Pancreas (tissue), 10 donors: ENCODE measurements around the gene SENP7. TPM values are rescaled to one million over a fixed set of nuclear protein-coding genes. Genes with fewer than 3 reads are reported as not detected.

Experiments
- ATAC-seq, 4 donors: fragments of 200-7000 bp; cut with Tn5 transposase; one replicate each; pipeline versions ENCODE4 v1.8.0 to v1.9.1; 2020; ENCODE audit warnings: mild to moderate bottlenecking in 4 of 4, moderate library complexity in 4 of 4
- DNase-seq, 6 donors: peaks; one replicate each; pipeline ENCODE4 v3.0.0-alpha.2; 2020
- FAIRE-seq: peaks from 2 replicates; lab custom pipeline; 2012; peaks lifted over from hg19 to GRCh38; lab: Jason Lieb, UNC
- H3K27ac ChIP-seq, 4 donors: fragments of 200-600 bp; sonication (generic); 1 replicate in 3 of 4; 2 replicates in 1 of 4; pipeline versions ENCODE4 v1.5.0 to v1.8.0; 2020
- H3K27me3 ChIP-seq, 4 donors: fragments of 200-600 bp; one replicate each; pipeline ENCODE4 v1.8.0; 2021
- H3K36me3 ChIP-seq, 3 donors: fragments of 200-600 bp; sonication (generic) in 1 of 3; one replicate each; pipeline versions ENCODE4 v1.5.0 to v1.8.0; 2020 to 2021
- H3K4me1 ChIP-seq, 3 donors: fragments of 200-600 bp; one replicate each; pipeline ENCODE4 v1.8.0; 2021
- H3K4me3 ChIP-seq, 4 donors: fragments of 200-600 bp; sonication (generic) in 2 of 4; one replicate each; pipeline versions ENCODE4 v1.5.0 to v1.8.0; 2020 to 2021
- H3K9me3 ChIP-seq, 4 donors: fragments of 200-600 bp; one replicate each; pipeline ENCODE4 v1.8.0; 2021
- WGBS, 2 donors: extraction: QIAGEN DNeasy Blood & Tissue Kit; methylation state at CpG; one replicate each; pipeline ENCODE4 v1.1.7; 2013; 5-methylcytosine and 5-hydroxymethylcytosine counted together
- intact Hi-C, 3 donors: fragments of 100-400 bp; cut with DNase I; formaldehyde crosslinking; loops; one replicate each; pipeline versions ENCODE4 v1.11.1 to v1.14.2; 2022
- polyA plus RNA-seq, 2 donors: library from polyadenylated mRNA; stranded (reverse); fragments of 200-250 nt; gene quantifications; one replicate each; pipeline ENCODE4 v1.2.3, GENCODE V29; 2013
- total RNA-seq, 6 donors: library from RNA; stranded (reverse); fragmentation: NEBNext Ultra II Directional in 4 of 6; extraction: Animal tissue kit (Norgen Biotek cat#: 25700) in 4 of 6; gene quantifications; one replicate each; pipeline versions ENCODE4 v1.2.1 to v1.2.4, GENCODE V29; 2021 to 2023
- TF ChIP-seq, protein P1 (sequence below), 4 donors: fragments of 200-600 bp; sonication (generic) in 3 of 4; IDR thresholded peaks; one replicate each; pipeline versions ENCODE4 v1.5.0 to v1.8.0; 2021; ENCODE audit warnings: antibody characterized with exemption in 4 of 4
- donor health status: healthy with polysubstance abuse.
- donor health status: DM: no; HTN: no; CAD: no; lungs with moderate emphysema.
- donor health status: DM: no; HTN: no; CAD: no.
- donor health status: control.
- donor health status: control.
- donor health status: Bipolar disorder and iron deficiency.
- donor health status: DM: yes; HTN: yes; CAD: no.
- donor health status: DM: no; HTN: no; CAD: no.
- donor health status: DM: no; HTN: no; CAD: no.
- donor health status: DM: yes; HTN: yes; CAD: no.

SENP7 gene
- total and polyA plus RNA-seq, 8 donors: 5.7 to 13.7 (median 8.6) TPM

DNA sequence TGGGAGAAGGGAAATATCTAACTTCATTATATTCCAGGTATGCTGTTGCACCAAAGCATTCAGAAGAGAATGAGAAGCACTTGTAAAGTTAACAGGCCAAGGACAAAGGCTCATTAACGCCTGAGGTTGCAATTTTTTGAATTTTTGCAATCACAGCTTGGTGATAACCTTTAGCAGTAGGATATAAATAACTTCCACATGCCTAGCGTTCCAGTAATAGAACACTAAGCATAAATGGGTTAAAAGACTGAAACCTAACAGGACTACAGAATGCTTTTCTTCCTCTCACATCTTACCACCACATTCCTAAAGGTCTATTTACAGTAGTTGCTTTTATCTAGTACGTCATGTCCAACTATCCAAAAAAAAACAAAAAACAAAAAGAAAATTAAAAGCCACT, 135.2 kb downstream of the SENP7 start:
- no peak for FAIRE-seq
- H3K4me3 ChIP-seq: no peak overlapping the region

DNA sequence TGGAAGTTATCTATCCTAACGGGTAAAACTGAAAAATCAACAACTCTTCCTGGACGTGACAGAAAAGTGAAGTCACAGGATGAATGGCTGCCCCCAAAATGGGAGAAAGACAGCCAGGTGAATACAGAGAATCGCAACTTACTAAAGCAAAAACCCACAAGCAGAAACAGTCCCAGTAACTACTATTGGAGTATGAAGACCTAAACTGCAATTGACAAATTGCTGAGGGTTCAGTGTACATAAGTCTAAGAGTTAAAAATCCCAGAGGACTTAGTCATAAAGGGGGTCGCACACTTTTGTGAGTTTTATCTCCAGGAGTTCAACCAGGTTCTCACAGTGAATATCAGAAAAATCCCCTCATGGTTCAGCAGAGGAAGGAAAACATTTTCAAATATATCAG, 135.8 kb downstream of the SENP7 start:
- no peaks in the 10 kb centered on the region for H3K36me3 ChIP-seq
- TF ChIP-seq, protein P1, sequence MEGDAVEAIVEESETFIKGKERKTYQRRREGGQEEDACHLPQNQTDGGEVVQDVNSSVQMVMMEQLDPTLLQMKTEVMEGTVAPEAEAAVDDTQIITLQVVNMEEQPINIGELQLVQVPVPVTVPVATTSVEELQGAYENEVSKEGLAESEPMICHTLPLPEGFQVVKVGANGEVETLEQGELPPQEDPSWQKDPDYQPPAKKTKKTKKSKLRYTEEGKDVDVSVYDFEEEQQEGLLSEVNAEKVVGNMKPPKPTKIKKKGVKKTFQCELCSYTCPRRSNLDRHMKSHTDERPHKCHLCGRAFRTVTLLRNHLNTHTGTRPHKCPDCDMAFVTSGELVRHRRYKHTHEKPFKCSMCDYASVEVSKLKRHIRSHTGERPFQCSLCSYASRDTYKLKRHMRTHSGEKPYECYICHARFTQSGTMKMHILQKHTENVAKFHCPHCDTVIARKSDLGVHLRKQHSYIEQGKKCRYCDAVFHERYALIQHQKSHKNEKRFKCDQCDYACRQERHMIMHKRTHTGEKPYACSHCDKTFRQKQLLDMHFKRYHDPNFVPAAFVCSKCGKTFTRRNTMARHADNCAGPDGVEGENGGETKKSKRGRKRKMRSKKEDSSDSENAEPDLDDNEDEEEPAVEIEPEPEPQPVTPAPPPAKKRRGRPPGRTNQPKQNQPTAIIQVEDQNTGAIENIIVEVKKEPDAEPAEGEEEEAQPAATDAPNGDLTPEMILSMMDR (IDR thresholded peaks at IDR 0.05): no peak
- intact Hi-C loops: no loop called here
- peak overlapping the region in 1 of 4 donors; percentile 15 for H3K27ac ChIP-seq
- no peaks in the 10 kb centered on the region for H3K4me1 ChIP-seq
- FAIRE-seq: no peak
- no peaks in the 10 kb centered on the region for H3K27me3 ChIP-seq
- ATAC-seq: no peak
- 72 to 82% methylated on average over 4 of the region's 4 CpGs for WGBS, 2 donors
- no peak overlapping the region for H3K4me3 ChIP-seq
- no peaks in the 10 kb centered on the region for H3K9me3 ChIP-seq
- no peak for DNase-seq

More for the DNA sequence above, 135.2 kb downstream of the SENP7 start:
- Histone ChIP-seq H3K27me3 (no peaks in the 10 kb centered on the region), H3K9me3 (no peaks in the 10 kb centered on the region), H3K36me3 (no peaks in the 10 kb centered on the region), H3K4me1 (no peaks in the 10 kb centered on the region), H3K27ac (no peak overlapping the region)
- 24 to 27% methylated on average over 3 of the region's 3 CpGs for WGBS, 2 donors
- DNase-seq: no peak
- TF ChIP-seq, protein P1 (IDR thresholded peaks at IDR 0.05): no peak
- peak in 2 of 4 donors; percentile 17 to 21 for ATAC-seq
- intact Hi-C loops: no loop called here

DNA sequence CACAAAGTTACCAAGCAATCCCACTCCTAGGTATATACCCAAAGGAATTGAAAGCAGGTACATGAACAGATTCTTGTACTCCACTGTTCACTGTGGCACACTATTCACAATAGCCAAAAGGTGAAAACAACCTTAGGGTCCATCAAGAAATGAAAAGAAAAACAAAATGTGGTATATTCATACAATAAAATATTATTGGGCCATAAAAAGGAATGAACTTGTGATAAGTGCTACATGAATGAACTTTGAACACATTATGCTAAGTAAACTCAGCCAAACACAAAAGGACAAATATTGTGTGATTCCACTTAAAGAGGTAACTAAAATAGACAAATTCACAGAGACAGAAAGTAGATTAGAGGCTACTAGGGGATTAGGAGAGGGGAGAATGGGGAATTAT, 137.4 kb downstream of the SENP7 start:
- no peaks in the 10 kb centered on the region for H3K9me3 ChIP-seq
- H3K4me3 ChIP-seq: no peak overlapping the region
- H3K36me3 ChIP-seq: no peaks in the 10 kb centered on the region
- no peaks in the 10 kb centered on the region for H3K27me3 ChIP-seq
- ATAC-seq: no peak
- FAIRE-seq: peak; percentile 20
- no peak overlapping the region for H3K27ac ChIP-seq
- TF ChIP-seq, protein P1 (IDR thresholded peaks at IDR 0.05): no peak
- no peak for DNase-seq
- no peaks in the 10 kb centered on the region for H3K4me1 ChIP-seq
- intact Hi-C loops: no loop called here

DNA sequence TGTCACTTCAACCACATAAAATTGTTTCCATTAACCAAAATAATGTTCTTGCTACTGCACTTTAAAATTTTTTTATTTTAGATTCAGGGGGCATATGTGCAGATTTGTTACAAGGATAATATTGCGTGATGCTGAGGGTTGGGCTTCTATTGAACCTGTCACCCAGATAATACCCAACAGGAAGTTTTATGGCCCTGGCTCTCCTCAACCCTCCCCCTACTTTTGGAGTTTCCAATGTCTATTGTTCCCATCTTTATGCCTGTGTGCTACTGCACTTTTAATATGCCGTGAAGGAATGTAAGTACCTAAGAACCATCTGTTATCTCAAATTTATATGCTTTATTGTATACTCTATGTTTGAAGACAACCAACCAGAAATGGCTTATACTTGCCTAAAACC, 150.6 kb downstream of the SENP7 start:
- WGBS, 2 donors: 93 to 95% methylated on average over 2 of the region's 2 CpGs
- DNase-seq (no peak), FAIRE-seq (no peak), ATAC-seq (no peak)
- TF ChIP-seq, protein P1 (IDR thresholded peaks at IDR 0.05): no peak
- Histone ChIP-seq H3K27ac (no peak overlapping the region), H3K9me3 (no peaks in the 10 kb centered on the region), H3K27me3 (no peaks in the 10 kb centered on the region), H3K36me3 (no peaks in the 10 kb centered on the region), H3K4me3 (no peak overlapping the region), H3K4me1 (no peaks in the 10 kb centered on the region)
- intact Hi-C loops: no loop called here

DNA sequence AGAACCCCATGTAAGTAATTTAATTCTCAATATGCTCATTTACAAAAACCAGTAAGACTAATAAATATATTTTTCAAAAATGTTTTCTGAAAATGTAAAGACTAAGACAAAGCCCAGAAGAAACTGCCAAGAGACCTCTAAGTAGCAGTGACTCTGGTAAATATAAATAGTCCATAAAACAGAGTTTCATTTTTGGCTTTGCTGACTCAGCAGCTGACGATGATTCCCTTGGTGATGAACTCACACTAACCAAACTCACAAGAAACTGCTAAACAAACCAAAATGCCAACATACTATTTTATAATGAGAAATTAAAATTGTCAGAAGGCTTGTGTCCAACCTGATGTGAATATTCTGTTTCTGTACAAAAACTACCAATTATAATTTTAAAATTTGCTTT, 161.2 kb downstream of the SENP7 start:
- intact Hi-C loops: no loop called here
- no peaks in the 10 kb centered on the region for H3K9me3 ChIP-seq
- H3K27ac ChIP-seq: no peak overlapping the region
- TF ChIP-seq, protein P1 (IDR thresholded peaks at IDR 0.05): no peak
- 91 to 97% methylated on average over 1 of the region's 1 CpG for WGBS, 2 donors
- no peak for ATAC-seq
- FAIRE-seq: no peak
- H3K36me3 ChIP-seq: no peaks in the 10 kb centered on the region
- no peak for DNase-seq
- no peaks in the 10 kb centered on the region for H3K27me3 ChIP-seq
- H3K4me1 ChIP-seq: no peaks in the 10 kb centered on the region
- no peak overlapping the region for H3K4me3 ChIP-seq
